Activated CD4-positive, alpha-beta T cell treated with anti-CD3 and anti-CD28 coated beads for 24 hours (primary cell): ENCODE data around the gene NUDT19.
"Not testable (repeated sequence)": the region's sequence is repeated elsewhere in the genome, so short reads cannot be mapped to it uniquely, and the experiment has no call there.

Experiments used
- DNase-seq, 2 donors: peaks; one replicate each; pipeline ENCODE4 v3.0.0-alpha.2; 2020; ENCODE audit warnings: low read depth in 2 of 2

The NUDT19 gene

GRCh38 chr19:32674931-32675719, 16.5 kb upstream of the NUDT19 start, which contains the start of gene ANKRD27:
ANKRD27 (minus strand) TSS chr19:32675180; CDS start chr19:32659015, 16,165 bp downstream.
- DNase-seq: peak; percentile 95 to 97

DNA sequence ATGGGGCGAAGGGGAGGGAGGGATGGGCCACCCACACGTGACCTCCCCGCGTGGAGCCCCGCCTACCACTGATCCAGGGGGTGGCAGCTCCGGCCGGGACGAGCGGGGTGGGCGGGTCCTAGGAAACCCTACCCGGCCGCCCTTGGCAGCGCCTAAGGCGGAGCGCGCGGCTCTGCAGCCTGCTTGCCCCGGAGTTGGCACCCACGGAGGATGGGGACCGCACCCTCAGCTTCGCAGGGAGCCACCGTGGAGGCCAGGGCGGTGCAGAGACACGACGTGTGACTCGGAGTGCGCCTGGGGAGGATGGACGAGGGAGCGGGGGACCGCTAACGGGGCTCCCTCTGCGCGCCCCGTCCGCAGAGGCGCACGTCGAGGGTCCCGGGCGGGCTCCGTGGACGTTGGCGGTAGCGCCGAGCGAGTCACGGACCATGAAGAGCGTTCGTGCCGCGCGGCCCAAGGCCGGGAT, 15.9 kb upstream of the NUDT19 start, which contains the start of gene RGS9BP:
TSS of gene RGS9BP (plus strand) at position 129 of the 466 bp plus-strand sequence. CDS start 416 bp downstream, outside the sequence.
- peak in 1 of 2 donors; percentile 44 for DNase-seq

DNA sequence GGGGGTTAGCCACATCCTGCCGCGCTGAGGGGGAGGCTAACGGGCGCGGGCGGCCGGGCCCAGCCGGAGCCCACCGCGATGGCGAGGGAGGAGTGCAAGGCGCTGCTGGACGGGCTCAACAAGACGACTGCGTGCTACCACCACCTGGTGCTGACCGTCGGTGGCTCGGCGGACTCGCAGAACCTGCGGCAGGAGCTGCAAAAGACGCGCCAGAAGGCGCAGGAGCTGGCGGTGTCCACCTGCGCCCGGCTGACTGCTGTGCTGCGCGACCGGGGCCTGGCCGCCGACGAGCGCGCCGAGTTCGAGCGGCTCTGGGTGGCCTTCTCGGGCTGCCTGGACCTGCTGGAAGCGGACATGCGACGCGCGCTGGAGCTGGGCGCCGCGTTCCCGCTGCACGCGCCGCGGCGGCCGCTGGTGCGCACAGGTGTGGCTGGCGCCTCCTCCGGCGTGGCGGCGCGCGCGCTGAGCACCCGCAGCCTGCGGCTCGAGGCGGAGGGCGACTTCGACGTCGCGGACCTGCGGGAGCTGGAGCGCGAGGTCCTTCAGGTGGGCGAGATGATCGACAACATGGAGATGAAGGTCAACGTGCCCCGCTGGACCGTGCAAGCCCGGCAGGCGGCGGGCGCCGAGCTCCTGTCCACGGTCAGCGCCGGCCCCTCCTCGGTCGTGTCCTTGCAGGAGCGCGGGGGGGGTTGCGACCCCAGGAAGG, 15.3 kb upstream of the NUDT19 start:
- no peak for DNase-seq

DNA sequence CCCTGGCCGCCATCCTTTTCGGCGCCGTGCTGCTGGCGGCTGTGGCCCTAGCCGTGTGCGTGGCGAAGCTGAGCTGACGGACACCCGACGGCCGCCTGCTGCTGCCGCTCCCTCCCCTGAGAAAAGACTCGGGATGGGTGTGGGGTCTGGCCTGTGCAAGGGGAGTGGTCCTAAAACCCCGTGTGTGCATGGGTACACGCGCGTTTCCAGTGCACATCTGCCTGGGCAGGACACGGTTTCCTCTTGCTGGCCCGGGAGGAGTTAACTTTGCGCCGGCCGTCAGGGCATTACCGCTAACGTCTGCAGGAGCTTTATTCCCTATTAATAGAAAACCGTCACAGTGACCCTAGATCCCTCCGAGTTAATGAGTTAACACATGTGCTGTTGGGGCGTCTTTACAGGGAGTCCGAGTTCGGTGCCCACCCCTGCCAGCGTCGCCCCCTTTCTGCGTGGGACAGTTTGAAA, 14.7 kb upstream of the NUDT19 start:
- no peak for DNase-seq

DNA sequence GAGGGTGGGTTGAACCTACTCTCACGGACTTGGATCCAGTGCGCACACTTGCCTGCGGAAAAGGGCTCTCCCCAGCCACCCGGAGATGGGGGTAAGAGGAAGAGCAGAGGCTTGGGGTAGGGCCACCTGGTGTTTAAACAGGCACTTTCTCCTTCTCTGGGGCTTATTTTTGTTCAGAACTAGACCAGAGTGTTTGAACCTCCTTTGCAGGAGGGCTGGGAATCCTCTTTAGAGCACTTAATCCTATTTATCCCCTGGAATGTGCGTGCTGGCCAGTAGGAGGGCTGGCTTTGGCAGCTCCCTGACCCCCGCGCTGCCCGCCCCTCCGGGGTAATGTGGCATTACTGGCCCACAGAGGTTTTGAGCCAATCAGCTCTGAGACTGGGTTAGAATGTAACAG, 14.0 kb upstream of the NUDT19 start:
- no peak for DNase-seq

DNA sequence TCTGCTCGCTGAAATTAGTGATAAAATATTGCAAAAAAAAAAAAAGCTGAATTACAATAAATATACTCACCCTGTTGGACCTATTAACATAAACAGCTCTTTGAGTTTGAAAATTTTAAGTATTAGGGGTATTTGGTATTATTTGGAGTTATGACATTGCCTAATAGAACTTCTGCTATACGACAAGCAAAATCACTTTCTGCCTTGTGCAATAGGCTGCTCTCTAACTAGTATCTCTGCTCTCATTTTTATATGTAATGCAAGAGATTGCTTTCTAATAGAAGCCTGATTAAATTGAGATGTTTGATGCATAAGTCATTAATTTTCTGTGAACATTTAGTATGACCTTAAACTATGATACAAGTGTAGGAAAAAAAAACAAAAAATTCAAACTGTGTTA, 10.6 kb upstream of the NUDT19 start:
- DNase-seq: no peak

DNA sequence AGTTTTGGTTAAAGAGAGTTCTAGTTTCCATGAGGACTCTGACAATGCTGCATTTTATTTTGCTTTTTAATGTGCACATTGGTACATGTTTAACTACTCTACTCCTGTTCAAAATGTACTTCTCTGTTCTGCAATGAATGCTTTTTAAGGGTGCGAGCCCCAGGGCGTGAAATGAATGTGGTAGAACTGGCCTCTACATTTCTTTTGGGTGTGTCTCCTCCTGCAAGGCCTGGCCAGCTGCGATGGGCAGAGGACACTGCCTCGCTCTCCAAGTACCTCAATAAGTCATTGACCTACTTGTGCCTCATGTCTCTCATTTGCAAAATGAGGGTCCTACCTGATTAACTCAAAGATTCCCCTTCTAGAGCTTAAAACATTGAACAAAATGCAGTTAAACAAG, 9.3 kb upstream of the NUDT19 start:
- no peak for DNase-seq

DNA sequence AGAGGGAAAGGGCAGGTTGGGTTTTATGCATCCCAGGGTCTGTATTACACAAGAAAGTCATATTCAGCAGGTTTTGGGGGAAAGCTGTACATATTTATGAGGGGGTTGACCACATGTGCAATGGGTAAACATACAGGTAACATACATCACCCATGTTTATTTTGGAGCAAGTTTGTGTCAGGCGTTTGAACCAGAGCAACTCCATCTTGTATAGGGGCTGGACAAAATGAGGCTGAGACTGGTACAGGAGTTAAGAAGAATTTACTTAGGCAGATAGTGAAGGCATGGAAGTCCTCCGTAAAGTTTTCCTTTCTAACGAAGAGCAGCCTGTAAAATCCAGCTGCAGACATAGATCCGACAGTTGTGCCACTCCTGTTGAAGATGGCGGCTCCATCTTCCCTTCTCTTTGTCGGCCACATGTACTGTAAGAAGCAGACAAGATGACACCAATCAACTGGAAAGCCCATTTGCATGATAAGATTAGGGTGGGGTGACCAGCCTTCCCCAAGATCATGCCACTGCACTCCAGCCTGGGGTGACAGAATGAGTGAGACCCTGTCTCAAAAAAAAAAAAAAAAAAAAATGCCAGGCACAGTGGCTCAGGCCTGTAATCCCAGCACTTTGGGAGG, 4.7 kb upstream of the NUDT19 start:
- DNase-seq: no peak

DNA sequence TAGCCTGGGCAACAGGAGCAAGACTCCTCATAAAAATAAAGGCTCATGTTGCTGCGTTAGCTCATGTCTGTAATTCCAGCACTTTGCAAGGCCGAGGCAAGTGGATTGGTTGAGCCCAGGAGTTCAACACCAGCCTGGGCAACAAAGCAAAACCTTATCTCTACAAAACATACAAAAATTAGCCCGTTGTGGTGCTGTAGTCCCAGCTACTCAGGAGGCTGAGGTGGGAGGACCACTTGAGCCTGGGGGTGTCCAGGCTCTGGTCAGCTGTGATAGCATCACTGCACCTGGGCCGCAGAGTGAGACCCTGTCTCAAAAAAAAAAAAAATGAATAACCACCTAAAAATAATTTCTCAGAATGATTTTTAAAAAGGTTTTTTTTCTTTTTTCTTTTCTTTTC, 3.9 kb upstream of the NUDT19 start:
- no peak for DNase-seq

DNA sequence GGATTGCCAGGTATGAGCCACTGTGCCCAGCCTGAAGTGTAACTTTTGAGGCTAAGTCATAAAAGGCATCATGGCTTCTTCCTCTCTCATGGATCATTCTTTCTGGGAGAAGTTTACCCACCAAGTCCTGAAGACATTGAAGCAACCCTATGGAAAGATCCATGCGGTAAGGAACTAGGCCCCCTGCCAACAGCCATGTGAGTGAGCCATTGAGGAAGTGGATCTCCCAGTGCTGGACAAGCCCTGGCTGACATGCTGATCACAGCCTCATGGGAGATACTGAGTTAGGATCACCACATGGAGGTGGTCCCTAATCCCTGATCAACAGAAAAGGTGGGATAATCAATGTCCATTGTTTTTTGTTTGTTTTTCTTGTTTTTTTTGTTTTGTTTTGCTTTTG, 3.3 kb upstream of the NUDT19 start:
- DNase-seq: no peak

DNA sequence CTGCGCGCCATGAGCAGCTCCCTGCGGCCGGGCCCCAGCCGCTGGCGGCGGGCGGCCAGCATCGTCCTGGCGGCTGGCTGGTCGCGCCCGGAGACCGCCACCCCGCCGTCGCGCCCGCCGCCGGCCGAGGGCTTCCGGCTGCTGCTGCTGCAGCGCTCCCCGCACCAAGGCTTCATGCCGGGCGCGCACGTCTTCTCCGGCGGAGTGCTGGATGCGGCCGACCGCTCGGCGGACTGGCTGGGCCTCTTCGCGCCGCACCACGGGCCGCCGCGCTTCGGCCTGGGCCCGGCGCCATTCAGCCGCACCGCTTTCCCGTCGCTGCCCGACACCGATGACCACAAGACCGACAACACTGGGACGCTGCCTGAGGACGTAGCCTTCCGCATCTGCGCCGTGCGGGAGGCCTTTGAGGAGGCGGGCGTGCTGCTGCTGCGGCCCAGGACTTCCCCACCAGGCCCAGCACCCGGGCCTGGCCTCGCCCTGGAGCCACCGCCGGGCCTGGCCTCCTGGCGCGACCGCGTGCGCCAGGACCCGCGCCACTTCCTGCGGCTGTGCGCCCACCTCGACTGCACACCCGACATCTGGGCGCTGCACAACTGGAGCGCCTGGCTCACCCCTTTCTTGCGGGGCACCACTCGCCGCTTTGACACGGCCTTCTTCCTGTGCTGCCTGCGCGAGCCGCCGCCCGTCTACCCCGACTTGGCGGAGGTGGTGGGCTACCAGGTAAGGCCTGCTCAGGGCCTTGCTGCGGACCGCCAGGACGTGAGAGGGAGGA, 518 bp downstream of the NUDT19 start:
- peak in 1 of 2 donors; percentile 28 for DNase-seq

DNA sequence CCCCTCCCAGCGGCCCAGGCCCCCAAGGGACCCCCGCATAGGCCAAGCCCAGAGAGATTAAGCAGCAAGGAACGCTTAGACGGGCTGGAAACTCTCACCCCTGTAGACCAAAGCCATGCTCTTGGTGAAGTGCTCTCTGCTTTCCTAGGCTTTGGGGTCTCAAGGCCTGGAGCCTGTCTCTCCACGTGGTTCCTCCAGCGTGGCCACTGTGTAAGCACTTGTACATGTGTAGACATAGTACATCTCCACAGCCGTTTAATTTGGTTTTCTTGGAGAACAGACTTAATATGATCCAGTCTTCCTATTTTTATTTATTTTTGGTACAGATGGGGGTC, 1.1 kb downstream of the NUDT19 start:
- DNase-seq: no peak

DNA sequence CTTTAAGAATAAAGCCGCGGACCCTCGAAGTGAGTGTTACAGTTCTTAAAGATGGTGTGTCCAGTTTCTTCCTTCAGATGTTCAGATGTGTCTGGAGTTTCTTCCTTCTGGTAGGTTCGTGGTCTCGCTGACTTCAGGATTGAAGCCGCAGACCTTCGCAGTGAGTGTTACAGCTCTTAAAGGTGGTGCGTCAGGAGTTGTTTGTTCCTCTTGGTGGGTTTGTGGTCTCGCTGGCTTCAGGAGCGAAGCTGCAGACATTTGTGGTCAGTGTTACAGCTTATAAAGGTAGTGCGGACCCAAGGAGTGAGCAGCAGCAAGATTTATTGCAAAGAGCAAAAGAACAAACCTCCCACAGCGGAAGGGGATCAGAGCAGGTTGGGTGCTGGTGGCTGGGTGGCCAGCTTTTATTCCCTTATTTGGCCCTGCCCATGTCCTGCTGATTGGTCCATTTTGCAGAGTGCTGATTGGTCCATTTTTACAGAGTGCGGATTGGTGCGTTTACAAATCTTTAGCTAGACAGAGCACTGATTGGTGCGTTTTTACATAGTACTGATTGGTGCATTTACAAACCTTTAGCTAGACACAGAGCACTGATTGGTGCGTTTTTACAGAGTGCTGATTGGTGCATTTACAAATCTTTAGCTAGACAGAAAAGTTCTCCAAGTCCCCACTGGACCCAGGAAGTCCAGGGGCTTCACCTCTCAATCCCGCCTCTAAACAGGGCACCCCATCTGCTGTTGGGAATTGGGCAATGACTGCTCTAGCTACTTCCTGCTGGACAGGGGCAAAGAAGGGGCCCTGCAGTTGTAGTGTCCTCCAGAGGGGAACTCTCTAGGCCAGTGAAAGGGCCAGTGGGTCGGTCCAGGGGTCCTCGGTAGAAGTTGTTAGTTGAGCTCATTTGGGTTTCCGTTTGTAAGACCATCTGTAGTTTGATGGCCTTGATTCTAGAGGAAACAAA, 1.8 kb downstream of the NUDT19 start:
- DNase-seq: peak in 1 of 2 donors; percentile 24

GRCh38 chr19:32694316-32694715, 2.7 kb downstream of the NUDT19 start:
- not testable (repeated sequence) for DNase-seq

GRCh38 chr19:32694851-32695250, 3.2 kb downstream of the NUDT19 start:
- not testable (repeated sequence) for DNase-seq

DNA sequence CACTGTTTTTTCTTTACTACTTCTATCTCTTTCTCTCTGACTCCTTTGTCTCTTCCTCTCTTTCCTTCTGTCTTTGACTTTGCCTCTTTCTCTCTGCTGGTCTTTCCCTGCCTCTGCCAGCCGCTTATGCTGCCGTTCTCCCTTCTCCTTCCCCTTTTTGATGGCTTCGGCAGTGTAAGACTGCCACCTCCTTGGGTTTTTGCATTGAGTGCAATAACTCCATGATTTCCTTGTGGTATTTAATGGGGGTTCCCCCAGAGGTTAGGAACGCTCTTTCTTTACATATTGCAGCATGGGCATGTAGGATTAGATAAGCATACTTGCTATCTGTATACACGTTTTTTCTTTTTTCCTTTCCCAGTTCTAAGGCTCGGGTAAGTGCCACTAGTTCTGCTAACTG, 3.9 kb downstream of the NUDT19 start:
- not testable (repeated sequence) for DNase-seq

GRCh38 chr19:32696771-32697170, 5.2 kb downstream of the NUDT19 start:
- DNase-seq: not testable (repeated sequence)

DNA sequence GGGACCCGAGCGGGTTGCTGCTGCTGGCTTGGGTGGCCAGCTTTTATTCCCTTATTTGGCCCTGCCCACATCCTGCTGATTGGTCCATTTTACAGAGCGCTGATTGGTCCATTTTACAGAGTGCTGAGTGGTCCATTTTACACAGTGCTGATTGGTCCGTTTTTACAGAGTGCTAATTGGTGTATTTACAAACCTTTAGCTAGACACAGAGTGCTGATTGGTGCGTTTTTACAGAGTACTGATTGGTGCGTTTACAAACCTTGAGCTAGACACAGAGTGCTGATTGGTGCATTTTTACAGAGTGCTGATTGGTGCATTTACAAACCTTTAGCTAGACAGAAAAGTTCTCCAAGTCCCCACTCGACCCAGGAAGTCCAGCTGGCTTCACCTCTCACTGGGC, 8.5 kb downstream of the NUDT19 start:
- not testable (repeated sequence) for DNase-seq

- DNase-seq: no peak
Measured at GRCh38 chr19:32702010-32702409, 10.4 kb downstream of the NUDT19 start.

DNA sequence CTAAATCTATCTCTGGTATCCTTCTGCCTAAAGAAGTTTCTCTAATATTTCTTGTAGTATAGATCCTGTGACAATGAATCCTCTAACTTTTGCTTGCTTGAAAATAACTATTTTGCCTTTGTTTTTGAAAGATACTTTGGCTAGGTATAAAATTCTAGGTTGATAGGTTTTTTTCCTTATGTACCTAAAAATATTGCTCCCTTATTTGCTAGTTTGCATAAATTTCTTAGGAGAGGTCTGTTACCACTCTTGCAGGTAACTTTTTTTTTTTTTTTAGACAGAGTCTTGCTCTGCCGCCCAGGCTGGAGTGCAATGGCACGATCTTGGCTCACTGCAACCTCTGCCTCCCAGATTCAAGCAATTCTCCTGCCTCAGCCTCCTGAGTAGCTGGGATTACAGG, 12.4 kb downstream of the NUDT19 start:
- DNase-seq: not testable (repeated sequence)
